ENCODE results near the gene LRRTM4.

DNA sequence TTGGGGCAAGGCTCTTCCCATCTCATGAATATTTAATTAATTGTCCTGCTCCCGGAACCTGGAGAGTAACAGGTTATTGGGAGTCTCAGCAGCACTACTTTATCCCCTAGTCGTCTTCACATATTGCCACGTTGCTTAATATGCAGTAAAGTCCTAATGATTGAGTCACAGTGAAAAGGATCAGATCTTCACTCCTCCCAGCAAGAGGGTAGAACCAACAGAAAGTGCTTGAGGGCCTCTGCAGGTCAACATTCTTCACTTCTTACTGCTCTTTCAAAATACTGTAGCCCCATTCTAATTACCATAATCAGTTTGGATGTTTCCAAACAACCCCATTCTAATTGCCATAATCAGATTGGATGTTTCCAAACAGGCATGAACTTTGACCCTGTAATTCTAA is 801.0 kb downstream of the LRRTM4 start:
- TF ChIP-seq, protein P1, sequence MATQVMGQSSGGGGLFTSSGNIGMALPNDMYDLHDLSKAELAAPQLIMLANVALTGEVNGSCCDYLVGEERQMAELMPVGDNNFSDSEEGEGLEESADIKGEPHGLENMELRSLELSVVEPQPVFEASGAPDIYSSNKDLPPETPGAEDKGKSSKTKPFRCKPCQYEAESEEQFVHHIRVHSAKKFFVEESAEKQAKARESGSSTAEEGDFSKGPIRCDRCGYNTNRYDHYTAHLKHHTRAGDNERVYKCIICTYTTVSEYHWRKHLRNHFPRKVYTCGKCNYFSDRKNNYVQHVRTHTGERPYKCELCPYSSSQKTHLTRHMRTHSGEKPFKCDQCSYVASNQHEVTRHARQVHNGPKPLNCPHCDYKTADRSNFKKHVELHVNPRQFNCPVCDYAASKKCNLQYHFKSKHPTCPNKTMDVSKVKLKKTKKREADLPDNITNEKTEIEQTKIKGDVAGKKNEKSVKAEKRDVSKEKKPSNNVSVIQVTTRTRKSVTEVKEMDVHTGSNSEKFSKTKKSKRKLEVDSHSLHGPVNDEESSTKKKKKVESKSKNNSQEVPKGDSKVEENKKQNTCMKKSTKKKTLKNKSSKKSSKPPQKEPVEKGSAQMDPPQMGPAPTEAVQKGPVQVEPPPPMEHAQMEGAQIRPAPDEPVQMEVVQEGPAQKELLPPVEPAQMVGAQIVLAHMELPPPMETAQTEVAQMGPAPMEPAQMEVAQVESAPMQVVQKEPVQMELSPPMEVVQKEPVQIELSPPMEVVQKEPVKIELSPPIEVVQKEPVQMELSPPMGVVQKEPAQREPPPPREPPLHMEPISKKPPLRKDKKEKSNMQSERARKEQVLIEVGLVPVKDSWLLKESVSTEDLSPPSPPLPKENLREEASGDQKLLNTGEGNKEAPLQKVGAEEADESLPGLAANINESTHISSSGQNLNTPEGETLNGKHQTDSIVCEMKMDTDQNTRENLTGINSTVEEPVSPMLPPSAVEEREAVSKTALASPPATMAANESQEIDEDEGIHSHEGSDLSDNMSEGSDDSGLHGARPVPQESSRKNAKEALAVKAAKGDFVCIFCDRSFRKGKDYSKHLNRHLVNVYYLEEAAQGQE (IDR thresholded peaks at IDR 0.05; ENCODE audit: borderline replicate concordance in 1 of 2, low read depth in 1 of 2, low read length in 2 of 2): no peak
- TF ChIP-seq NR2C2 (CRISPR knock-in tag; IDR thresholded peaks at IDR 0.05; ENCODE audit: borderline replicate concordance) (no peak), KDM1A (CRISPR knock-in tag; IDR thresholded peaks at IDR 0.05) (no peak)
- TF ChIP-seq, protein P2, sequence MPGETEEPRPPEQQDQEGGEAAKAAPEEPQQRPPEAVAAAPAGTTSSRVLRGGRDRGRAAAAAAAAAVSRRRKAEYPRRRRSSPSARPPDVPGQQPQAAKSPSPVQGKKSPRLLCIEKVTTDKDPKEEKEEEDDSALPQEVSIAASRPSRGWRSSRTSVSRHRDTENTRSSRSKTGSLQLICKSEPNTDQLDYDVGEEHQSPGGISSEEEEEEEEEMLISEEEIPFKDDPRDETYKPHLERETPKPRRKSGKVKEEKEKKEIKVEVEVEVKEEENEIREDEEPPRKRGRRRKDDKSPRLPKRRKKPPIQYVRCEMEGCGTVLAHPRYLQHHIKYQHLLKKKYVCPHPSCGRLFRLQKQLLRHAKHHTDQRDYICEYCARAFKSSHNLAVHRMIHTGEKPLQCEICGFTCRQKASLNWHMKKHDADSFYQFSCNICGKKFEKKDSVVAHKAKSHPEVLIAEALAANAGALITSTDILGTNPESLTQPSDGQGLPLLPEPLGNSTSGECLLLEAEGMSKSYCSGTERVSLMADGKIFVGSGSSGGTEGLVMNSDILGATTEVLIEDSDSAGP (CRISPR knock-in tag; IDR thresholded peaks at IDR 0.05; ENCODE audit: borderline replicate concordance): no peak
- TF ChIP-seq, protein P3, sequence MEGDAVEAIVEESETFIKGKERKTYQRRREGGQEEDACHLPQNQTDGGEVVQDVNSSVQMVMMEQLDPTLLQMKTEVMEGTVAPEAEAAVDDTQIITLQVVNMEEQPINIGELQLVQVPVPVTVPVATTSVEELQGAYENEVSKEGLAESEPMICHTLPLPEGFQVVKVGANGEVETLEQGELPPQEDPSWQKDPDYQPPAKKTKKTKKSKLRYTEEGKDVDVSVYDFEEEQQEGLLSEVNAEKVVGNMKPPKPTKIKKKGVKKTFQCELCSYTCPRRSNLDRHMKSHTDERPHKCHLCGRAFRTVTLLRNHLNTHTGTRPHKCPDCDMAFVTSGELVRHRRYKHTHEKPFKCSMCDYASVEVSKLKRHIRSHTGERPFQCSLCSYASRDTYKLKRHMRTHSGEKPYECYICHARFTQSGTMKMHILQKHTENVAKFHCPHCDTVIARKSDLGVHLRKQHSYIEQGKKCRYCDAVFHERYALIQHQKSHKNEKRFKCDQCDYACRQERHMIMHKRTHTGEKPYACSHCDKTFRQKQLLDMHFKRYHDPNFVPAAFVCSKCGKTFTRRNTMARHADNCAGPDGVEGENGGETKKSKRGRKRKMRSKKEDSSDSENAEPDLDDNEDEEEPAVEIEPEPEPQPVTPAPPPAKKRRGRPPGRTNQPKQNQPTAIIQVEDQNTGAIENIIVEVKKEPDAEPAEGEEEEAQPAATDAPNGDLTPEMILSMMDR (CRISPR knock-in tag; IDR thresholded peaks at IDR 0.05): no peak
